Measurements from ENCODE around the gene FXYD3. TPM values are rescaled to one million over a fixed set of nuclear protein-coding genes. Genes with fewer than 3 reads are reported as not detected.
A peak's percentile ranks its signal among the peaks of the same experiment; 100 is the strongest.

The FXYD3 gene
- polyA plus RNA-seq, 1 of the 3 experiments (the other 2 are of a cell fraction), result not detected

DNA sequence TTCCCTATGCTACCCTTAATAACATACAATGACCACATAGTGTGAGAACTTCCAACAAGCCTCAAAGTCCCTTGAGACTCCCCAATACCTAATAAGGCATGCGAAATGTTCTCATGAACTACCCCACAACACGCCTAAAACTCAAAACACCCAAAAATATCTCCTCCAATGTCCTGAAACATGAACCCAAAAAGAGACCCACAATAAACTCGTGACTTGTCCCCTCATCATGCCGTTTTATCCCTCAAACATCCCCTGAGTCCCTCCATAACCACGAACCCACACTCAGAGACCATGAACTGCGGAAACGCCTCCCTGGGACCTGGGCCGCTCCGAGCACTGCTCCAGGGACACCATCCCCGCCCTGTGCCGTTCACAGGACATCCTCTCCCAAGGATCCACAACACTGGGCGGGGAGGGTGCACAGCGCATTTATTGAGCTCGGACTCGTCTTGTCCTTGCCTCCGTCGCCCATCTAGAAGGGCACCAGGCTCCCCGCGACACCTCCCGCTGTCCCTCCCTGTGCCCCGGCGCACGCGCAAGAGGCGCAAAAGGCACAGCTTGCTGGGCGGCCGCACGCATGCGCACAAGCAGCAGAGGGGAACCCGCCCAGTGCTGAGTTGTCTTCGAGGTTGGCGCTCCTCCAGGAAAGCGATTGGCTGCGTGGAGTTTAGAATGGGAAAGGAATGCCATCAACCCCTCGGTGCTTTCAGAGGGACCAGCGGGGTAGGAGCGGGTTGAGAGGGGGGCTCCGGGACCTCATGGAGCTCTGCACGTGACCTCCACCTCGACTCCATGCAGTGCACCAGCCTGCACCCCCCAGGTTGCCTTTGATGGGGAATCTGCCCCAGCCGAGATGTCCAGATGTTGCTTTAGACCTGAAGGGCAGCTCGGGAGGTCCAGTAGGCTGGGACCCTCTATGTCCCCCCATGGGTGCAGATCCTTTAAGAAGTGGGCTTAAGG, 8.8 kb downstream of the FXYD3 start:
- Histone ChIP-seq H3K4me2 (peak overlapping the region; percentile 89), H3K4me3 (ENCODE audit: low read depth in 2 of 2, low read length in 1 of 2) (peak overlapping the region; percentile 57 to 65), H3K9me2 (no peaks in the 10 kb centered on the region), H3F3A (replicated peaks; ENCODE audit: insufficient read depth) (no peaks in the 10 kb centered on the region), H3K4me1 (ENCODE audit: control insufficient read depth in 1 of 2, insufficient read depth in 2 of 2, low read depth in 1 of 2, low read length in 1 of 2) (peaks cover 0 to 8% of the 10 kb centered on the region in 2 experiments; a peak in 1 of 4 replicates), H3K9ac (peak overlapping the region; percentile 61; the same call in 1 of the 2 replicates), H4K20me1 (ENCODE audit: insufficient read depth) (no peaks in the 10 kb centered on the region), H3K79me2 (ENCODE audit: insufficient read depth) (no peaks in the 10 kb centered on the region), H3K27ac (ENCODE audit: low read depth in 2 of 2, low read length in 1 of 2) (peak overlapping the region in 1 of 2 experiments; percentile 71; a peak in 1 of 4 replicates), H2AFZ (ENCODE audit: low read depth) (peak overlapping the region; percentile 96), H3K9me3 (no peaks in the 10 kb centered on the region), H3K36me3 (replicated peaks in 1 of 2; ENCODE audit: control insufficient read depth in 1 of 2, insufficient read depth in 2 of 2, low read length in 1 of 2) (no peaks in the 10 kb centered on the region), H3K27me3 (ENCODE audit: insufficient read depth) (no peaks in the 10 kb centered on the region; the same call in 1 of the 2 replicates)
- peak; percentile 98 for DNase-seq
- no peak for TF ChIP-seq ELF1 (IDR thresholded peaks at IDR 0.05)
- TF ChIP-seq TAF1 (IDR thresholded peaks at IDR 0.05; ENCODE audit: borderline replicate concordance, low read depth, low read length), result no peak
- TF ChIP-seq, protein P1, sequence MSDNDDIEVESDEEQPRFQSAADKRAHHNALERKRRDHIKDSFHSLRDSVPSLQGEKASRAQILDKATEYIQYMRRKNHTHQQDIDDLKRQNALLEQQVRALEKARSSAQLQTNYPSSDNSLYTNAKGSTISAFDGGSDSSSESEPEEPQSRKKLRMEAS (IDR thresholded peaks at IDR 0.05; ENCODE audit: low read depth), result peak; percentile 67
- TF ChIP-seq FOXJ3 (CRISPR knock-in tag; IDR thresholded peaks at IDR 0.05), result no peak
- TF ChIP-seq, protein P2, sequence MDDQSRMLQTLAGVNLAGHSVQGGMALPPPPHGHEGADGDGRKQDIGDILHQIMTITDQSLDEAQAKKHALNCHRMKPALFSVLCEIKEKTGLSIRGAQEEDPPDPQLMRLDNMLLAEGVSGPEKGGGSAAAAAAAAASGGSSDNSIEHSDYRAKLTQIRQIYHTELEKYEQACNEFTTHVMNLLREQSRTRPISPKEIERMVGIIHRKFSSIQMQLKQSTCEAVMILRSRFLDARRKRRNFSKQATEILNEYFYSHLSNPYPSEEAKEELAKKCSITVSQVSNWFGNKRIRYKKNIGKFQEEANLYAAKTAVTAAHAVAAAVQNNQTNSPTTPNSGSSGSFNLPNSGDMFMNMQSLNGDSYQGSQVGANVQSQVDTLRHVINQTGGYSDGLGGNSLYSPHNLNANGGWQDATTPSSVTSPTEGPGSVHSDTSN (IDR thresholded peaks at IDR 0.05), result no peak
- TF ChIP-seq JUND (IDR thresholded peaks at IDR 0.05), result no peak
- no peak for TF ChIP-seq MXI1 (IDR thresholded peaks at IDR 0.05; ENCODE audit: low read depth, low read length)
- peak; percentile 46 for TF ChIP-seq CHD2 (IDR thresholded peaks at IDR 0.05; ENCODE audit: low read length, partially characterized antibody)
- TF ChIP-seq SMC3 (IDR thresholded peaks at IDR 0.05; ENCODE audit: low read depth, low read length), result no peak
- TF ChIP-seq TCF12 (IDR thresholded peaks at IDR 0.05), result no peak
- no peak for TF ChIP-seq TEAD4 (IDR thresholded peaks at IDR 0.05; ENCODE audit: borderline replicate concordance, insufficient read depth)
- TF ChIP-seq GATA2 (CRISPR knock-in tag; IDR thresholded peaks at IDR 0.05), result no peak
- TF ChIP-seq NRF1 (IDR thresholded peaks at IDR 0.05; ENCODE audit: low read depth, low read length), result peak; percentile 98
- TF ChIP-seq FOXM1 (IDR thresholded peaks at IDR 0.05; ENCODE audit: low read depth), result no peak
- TF ChIP-seq, protein P3, sequence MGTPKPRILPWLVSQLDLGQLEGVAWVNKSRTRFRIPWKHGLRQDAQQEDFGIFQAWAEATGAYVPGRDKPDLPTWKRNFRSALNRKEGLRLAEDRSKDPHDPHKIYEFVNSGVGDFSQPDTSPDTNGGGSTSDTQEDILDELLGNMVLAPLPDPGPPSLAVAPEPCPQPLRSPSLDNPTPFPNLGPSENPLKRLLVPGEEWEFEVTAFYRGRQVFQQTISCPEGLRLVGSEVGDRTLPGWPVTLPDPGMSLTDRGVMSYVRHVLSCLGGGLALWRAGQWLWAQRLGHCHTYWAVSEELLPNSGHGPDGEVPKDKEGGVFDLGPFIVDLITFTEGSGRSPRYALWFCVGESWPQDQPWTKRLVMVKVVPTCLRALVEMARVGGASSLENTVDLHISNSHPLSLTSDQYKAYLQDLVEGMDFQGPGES (IDR thresholded peaks at IDR 0.05; ENCODE audit: low read depth, low read length), result no peak
- TF ChIP-seq, protein P4, sequence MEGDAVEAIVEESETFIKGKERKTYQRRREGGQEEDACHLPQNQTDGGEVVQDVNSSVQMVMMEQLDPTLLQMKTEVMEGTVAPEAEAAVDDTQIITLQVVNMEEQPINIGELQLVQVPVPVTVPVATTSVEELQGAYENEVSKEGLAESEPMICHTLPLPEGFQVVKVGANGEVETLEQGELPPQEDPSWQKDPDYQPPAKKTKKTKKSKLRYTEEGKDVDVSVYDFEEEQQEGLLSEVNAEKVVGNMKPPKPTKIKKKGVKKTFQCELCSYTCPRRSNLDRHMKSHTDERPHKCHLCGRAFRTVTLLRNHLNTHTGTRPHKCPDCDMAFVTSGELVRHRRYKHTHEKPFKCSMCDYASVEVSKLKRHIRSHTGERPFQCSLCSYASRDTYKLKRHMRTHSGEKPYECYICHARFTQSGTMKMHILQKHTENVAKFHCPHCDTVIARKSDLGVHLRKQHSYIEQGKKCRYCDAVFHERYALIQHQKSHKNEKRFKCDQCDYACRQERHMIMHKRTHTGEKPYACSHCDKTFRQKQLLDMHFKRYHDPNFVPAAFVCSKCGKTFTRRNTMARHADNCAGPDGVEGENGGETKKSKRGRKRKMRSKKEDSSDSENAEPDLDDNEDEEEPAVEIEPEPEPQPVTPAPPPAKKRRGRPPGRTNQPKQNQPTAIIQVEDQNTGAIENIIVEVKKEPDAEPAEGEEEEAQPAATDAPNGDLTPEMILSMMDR (IDR thresholded peaks at IDR 0.05), result no peak
- no peak for TF ChIP-seq EZH2phosphoT487 (IDR thresholded peaks at IDR 0.05; ENCODE audit: borderline replicate concordance, low read depth)
- TF ChIP-seq POLR2AphosphoS5 (IDR thresholded peaks at IDR 0.05; ENCODE audit: low read depth, low read length), result peak; percentile 77
- TF ChIP-seq NFIC (IDR thresholded peaks at IDR 0.05; ENCODE audit: borderline replicate concordance), result peak; percentile 39; the same call in 1 of the 2 replicates
- TF ChIP-seq, protein P5, sequence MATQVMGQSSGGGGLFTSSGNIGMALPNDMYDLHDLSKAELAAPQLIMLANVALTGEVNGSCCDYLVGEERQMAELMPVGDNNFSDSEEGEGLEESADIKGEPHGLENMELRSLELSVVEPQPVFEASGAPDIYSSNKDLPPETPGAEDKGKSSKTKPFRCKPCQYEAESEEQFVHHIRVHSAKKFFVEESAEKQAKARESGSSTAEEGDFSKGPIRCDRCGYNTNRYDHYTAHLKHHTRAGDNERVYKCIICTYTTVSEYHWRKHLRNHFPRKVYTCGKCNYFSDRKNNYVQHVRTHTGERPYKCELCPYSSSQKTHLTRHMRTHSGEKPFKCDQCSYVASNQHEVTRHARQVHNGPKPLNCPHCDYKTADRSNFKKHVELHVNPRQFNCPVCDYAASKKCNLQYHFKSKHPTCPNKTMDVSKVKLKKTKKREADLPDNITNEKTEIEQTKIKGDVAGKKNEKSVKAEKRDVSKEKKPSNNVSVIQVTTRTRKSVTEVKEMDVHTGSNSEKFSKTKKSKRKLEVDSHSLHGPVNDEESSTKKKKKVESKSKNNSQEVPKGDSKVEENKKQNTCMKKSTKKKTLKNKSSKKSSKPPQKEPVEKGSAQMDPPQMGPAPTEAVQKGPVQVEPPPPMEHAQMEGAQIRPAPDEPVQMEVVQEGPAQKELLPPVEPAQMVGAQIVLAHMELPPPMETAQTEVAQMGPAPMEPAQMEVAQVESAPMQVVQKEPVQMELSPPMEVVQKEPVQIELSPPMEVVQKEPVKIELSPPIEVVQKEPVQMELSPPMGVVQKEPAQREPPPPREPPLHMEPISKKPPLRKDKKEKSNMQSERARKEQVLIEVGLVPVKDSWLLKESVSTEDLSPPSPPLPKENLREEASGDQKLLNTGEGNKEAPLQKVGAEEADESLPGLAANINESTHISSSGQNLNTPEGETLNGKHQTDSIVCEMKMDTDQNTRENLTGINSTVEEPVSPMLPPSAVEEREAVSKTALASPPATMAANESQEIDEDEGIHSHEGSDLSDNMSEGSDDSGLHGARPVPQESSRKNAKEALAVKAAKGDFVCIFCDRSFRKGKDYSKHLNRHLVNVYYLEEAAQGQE (IDR thresholded peaks at IDR 0.05; ENCODE audit: low read depth, low read length), result 0 out of 2 replicates have a peak, but pooled peaks have one; percentile 12
- 33% methylated on average over 18 of the region's 42 CpGs for WGBS (ENCODE audit: low lambda C conversion rate)
- ChIA-PET POLR2A (no interaction called here), CTCF (interaction anchor here (1.0 to 7.5 kb wide), 9 partner anchors 8 to 145 kb away, joined by 3 to 60 read pairs (median 9); partner anchors contain the start of genes FXYD1, FXYD3, FXYD7 and LGI4)

Measured in SK-N-SH (cell line).